ENCODE results near the gene FOXA3.

FOXA3 gene

GRCh38 chr19:45897261-45897812 lies 33.2 kb downstream of the FOXA3 start:
- no peak for DNase-seq

- DNase-seq = no peak
Observed at GRCh38 chr19:45899253-45899652, 35.1 kb downstream of the FOXA3 start.

- no peak for DNase-seq
Observed at GRCh38 chr19:45899919-45900589, 35.9 kb downstream of the FOXA3 start.

GRCh38 chr19:45900738-45901431 lies 36.8 kb downstream of the FOXA3 start:
- DNase-seq = no peak

- no peak for DNase-seq
Observed at GRCh38 chr19:45901432-45901911, 37.3 kb downstream of the FOXA3 start.

GRCh38 chr19:45901912-45902650 lies 38.0 kb downstream of the FOXA3 start, which contains the start of gene MYPOP:
TSS of gene MYPOP (minus strand) at chr19:45902613. CDS start at chr19:45901773, 840 bp downstream.
- no peak for DNase-seq

- DNase-seq = peak; percentile 24 to 84
Observed at GRCh38 chr19:45902651-45903625, 38.8 kb downstream of the FOXA3 start.

- DNase-seq = no peak
Observed at GRCh38 chr19:45905011-45905410, 40.9 kb downstream of the FOXA3 start.

- DNase-seq = no peak
Observed at GRCh38 chr19:45906221-45906620, 42.1 kb downstream of the FOXA3 start.

- DNase-seq = no peak
Observed at GRCh38 chr19:45908956-45909355, 44.8 kb downstream of the FOXA3 start.

GRCh38 chr19:45911291-45911690 lies 47.2 kb downstream of the FOXA3 start:
- DNase-seq = no peak

GRCh38 chr19:45913874-45914830 lies 50.0 kb downstream of the FOXA3 start, which contains the start of gene NANOS2:
TSS of gene NANOS2 (minus strand) at chr19:45914778. CDS start at chr19:45914693, 85 bp downstream.
- no peak for DNase-seq

GRCh38 chr19:45917421-45918091 lies 53.4 kb downstream of the FOXA3 start:
- no peak for DNase-seq

GRCh38 chr19:45918721-45919120 lies 54.6 kb downstream of the FOXA3 start:
- no peak for DNase-seq

- no peak for DNase-seq
Observed at GRCh38 chr19:45919678-45920077, 55.6 kb downstream of the FOXA3 start.

- DNase-seq = no peak
Observed at GRCh38 chr19:45920458-45920857, 56.3 kb downstream of the FOXA3 start.

- no peak for DNase-seq
Observed at GRCh38 chr19:45922281-45922680, 58.2 kb downstream of the FOXA3 start.
